GOT3 (cell line): ENCODE results near the gene KCNQ1OT1.

ENCODE experiments used
- DNase-seq: peaks from one replicate; lab custom pipeline; 2025; ENCODE audit warnings: mixed read lengths; lab: John Stamatoyannopoulos, UW

Gene KCNQ1OT1

DNA sequence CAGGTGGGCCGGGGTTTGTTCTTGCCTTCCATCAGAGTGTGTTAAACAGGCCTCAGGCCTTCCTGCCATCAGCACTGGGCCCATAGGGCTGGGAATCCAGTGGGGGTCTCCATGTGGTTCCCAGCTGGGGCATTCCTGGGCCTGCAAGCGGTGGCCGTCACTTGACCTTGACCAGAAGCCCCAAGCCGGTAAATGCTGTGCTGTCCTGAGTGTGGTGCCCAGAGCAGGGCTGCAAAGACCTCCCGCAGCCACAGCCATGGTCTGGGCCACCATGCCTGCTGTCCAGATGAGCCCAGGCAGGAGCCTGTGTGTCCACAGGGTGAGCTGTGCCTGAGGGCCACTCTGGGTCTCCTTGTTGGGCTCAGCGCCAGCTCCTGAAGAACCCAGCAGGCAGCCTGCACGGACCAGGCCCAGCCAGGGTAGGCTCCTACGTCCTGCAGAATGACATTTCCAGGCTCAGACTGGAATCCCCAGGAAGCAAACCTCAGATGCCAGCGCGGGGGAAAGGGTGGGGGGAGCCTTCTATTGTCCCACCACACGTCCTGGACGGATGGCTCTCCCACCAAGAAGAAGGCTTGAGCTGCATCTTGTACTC lies 117.3 kb downstream of the KCNQ1OT1 start:
- DNase-seq, result no peak

GRCh38 chr11:2581931-2582350 lies 117.9 kb downstream of the KCNQ1OT1 start:
- no peak for DNase-seq

DNA sequence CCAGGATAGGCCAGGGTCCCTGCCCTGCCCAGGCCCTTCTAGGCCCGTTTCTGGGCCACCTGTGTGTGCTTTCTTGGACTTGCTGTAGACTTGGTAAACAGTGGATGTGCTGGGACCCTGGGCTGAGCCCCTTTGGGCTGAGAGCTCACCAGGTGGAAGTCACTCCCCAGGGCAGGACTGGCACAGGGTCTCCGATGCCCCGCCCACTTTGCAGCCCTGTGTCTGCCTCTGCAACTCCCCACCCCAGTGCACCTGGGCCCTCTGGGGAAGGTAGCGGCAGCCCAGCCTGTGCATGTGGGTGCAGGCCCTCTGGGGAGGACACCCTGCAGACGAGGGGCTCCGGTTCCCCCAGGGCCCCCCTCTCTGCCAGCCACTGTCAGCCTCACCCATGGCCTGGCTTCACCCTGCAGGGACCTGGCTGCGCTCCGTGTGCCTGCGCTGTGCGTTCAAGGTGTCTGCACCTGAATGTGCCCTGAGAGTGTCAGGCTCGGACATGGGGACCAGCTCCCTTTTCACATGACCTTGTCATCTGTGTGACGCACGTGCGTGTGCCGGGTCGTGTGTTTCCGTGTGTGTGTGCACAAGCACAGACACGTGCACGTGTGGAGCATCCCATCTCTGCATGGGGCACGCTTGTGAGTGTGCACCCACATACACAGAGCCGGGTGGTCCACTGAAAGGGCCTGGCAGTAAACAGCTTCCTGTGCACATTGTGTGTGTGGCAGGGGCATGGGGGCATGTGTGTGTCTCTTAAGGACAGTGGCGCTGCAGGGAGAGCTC lies 118.5 kb downstream of the KCNQ1OT1 start:
- no peak for DNase-seq

GRCh38 chr11:2580571-2581001 lies 119.2 kb downstream of the KCNQ1OT1 start:
- no peak for DNase-seq

DNA sequence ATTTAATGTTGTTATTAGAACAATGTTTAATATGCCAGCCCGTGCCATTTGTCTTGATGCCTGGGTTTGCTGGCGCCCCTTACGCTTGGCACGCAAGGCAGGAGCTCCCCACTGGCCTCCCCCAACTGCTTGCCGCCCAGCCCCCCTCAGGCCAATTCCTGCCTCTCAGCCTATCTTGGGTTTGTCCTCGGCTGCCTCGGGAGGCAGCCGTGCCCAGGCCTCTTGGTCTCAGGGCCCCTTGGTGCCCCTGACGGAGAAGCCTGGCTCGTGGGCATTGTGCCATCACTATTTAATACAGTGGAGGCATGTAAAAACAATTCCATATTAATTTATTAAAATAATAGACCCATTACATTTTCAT lies 119.8 kb downstream of the KCNQ1OT1 start:
- no peak for DNase-seq

- no peak for DNase-seq
Measured at GRCh38 chr11:2579315-2580060, 120.3 kb downstream of the KCNQ1OT1 start.

GRCh38 chr11:2578929-2579270 lies 120.9 kb downstream of the KCNQ1OT1 start:
- no peak for DNase-seq

- no peak for DNase-seq
Measured at GRCh38 chr11:2577991-2578928, 121.5 kb downstream of the KCNQ1OT1 start.

DNA sequence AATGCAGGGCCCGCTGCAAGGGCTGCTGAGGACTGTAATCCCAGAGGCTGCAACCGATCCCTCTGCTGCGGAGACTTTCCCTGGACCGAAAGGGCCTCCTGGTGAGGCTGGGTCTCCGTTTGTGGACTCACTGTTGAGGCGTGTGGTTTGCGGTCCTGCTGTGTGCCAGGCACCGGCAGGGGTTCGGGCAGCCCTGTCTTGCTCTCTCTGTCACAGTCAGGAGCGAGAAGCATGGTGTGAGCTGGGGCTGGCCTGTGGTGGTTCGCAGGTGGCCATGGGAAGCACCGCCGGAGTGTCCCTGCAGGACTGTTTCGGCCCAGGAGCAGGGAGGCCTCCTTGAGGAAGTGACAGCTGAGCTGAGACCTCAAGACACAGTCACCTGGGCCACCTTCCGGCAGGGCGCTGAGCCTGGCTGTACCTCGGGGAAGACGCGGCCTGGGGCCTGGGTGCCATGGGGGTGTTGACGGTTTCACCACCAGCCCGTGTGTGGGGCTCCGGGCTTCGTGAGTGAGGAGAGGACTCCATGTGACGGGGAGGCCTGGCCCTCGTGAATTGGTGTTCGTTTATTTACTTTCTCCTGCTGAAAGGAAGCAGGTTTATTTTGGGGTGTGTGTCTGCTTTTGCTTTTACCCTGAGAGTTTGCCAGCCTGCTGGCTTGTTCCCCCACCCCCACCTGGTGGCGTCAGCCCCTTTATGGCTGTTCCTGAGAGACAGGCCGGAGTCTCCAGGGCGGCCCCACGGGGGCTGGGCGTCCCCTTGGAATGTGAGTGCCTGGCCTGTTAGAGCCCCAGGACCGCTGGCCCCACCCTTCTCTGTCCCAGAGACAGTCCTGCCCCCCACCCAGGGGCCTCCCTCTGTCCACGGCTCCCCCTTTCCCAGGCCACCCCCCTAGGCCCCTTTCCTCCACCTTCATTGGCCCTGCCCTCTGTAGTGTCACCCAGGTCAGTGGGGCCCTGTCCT lies 122.5 kb downstream of the KCNQ1OT1 start:
- no peak for DNase-seq

DNA sequence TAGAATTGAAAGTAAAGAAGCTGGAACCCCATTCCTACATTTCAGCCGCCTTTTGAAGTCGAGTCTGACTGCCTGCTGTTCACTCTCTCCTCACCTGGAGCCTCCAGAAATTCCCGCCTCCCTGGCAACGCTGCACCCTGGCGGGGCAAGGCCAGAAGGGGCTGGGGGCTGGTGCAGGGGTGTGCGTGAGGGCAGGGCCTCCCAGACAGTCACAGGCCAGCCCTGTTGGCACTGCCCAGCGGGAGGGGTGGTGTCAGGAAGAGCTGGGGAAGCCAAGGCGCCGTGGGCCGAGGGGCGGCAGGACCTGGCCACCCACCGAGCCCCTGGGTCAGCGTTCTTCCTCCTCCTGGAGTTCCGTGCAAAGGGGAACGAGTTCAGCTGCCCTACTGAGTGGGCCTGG lies 123.2 kb downstream of the KCNQ1OT1 start:
- no peak for DNase-seq

DNA sequence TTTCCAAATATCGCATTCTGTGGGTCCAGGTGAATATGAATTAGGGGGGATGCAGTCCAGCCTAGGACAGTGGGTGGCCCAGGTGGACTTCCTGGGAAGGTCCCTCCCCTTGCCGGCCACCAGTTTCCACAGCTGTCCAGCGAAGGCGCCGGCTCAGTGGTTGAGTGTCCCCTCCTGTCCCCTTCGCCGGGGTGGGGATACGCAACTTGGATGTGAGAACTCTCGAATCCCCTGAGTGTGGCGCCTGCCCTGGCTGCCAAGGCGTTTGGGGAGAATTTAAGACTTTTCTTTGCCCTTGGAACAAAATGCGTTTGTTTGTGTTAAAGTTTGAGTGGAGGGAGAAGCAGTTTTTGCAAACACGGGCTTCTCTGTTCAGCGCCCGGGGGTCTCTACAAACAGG lies 123.7 kb downstream of the KCNQ1OT1 start:
- no peak for DNase-seq

- no peak for DNase-seq
Measured at GRCh38 chr11:2575591-2576051, 124.2 kb downstream of the KCNQ1OT1 start.

GRCh38 chr11:2574553-2575535 lies 125.0 kb downstream of the KCNQ1OT1 start:
- DNase-seq, result no peak

DNA sequence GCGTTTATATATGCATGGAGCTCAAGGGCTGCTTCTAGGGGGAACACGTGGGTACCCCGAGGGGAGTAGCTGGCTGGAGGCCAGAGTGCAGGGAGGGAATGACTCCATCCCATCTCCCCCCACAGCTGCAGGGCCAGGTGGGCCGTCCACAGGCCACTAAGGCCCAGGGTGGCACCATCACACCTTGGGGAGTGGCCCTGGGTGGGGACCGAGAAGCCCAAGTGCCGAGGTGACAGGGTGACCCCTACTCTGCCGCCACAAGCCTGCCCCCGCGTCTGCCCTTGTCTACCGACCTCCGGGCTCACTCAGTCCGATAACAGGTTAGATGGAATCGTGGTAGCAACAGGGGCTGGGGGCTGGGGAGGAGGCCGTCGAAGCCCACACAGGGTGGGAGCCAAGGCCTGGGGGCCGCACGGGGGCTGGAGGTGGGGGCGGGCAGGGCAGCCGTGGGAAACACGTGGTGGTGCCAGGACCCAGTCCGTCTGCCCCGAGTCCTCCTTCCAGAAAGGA lies 125.7 kb downstream of the KCNQ1OT1 start:
- DNase-seq, result no peak

DNA sequence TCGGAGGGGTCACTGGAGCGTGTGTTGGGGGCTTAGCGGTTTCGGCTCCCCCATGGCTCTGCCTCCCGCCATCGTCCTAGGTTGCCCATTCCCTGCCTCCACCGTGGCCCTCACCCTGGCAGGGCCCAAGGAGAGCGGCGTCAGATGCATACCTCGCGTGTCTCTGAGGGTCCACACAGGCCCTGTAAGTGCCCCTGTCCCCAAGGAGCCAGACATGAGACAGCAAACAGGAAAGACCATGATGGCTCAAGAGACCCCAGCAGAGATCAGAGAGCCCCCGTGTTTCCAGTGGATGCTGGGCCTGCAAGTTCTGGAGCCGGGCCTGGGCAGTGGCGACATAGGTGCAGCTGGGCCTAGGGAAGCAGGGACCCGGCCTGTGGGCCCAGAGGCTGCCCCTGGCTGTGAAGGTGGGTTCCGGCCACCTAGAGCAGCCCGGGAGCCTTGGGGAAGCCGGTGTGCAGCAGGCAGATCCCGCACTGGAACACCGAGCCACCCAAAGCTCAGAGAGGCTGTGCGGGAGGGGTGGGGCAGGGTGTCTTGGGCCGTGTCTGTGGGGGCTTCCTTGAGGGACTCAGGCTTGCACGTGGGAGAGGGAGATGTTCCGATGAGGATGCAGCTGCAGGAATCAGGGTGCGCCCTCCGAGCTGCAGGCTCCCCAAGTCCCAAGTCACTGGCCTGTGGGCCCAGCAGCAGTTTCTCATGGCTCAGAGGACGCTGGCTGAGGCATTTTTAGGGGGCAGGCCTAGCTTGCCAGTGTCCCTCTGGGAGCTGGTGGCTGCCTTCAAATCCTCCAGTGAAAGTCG lies 126.4 kb downstream of the KCNQ1OT1 start:
- DNase-seq, result no peak

GRCh38 chr11:2572491-2573239 lies 127.1 kb downstream of the KCNQ1OT1 start:
- no peak for DNase-seq

- DNase-seq, result no peak
Measured at GRCh38 chr11:2571598-2572281, 128.1 kb downstream of the KCNQ1OT1 start.
